H1 (cell line): ENCODE results near the gene PACSIN1. TPM values are rescaled to one million over a fixed set of nuclear protein-coding genes. Genes with fewer than 3 reads are reported as not detected.

Experiments used
- CTCF ChIA-PET: fragments of 300-600 bp; sonication (Branson Sonifier 250); formaldehyde crosslinking; loops from one replicate; lab custom pipeline; 2021; ENCODE audit not compliant: partially characterized antibody; lab: Charles Lee
- POLR2A ChIA-PET: fragments of 300-600 bp; sonication (Branson Sonifier 250); formaldehyde crosslinking; loops from one replicate; lab custom pipeline; 2021; ENCODE audit warnings: inconsistent platforms; ENCODE audit not compliant: partially characterized antibody; lab: Charles Lee
- DNase-seq, 2 experiments: peaks; one replicate each; pipeline versions ENCODE4 v3.0.0 to v3.0.0-alpha.2; 2010 to 2022; ENCODE audit warnings: low spot score in 2 of 2, low read depth in 1 of 2, mixed read lengths in 1 of 2
- FAIRE-seq: peaks from 2 replicates; lab custom pipeline; 2011; peaks lifted over from hg19 to GRCh38; lab: Jason Lieb, UNC
- H2AFZ ChIP-seq: 2 replicates; pipeline ENCODE4 v1.8.1; 2012; ENCODE audit warnings: low read length, inconsistent platforms
- H2AK5ac ChIP-seq: 2 replicates; pipeline ENCODE4 v1.6.1; 2013; ENCODE audit warnings: low read depth, low read length
- H2BK120ac ChIP-seq: replicated peaks from 2 replicates; pipeline ENCODE3; 2013; ENCODE audit warnings: low read depth, low read length, inconsistent platforms
- H2BK12ac ChIP-seq: 2 replicates; pipeline ENCODE4 v1.6.1; 2013; ENCODE audit warnings: low read depth, low read length
- H2BK15ac ChIP-seq: 2 replicates; pipeline ENCODE4 v1.6.1; 2013; ENCODE audit warnings: low read length
- H2BK20ac ChIP-seq: 2 replicates; pipeline ENCODE4 v1.6.1; 2013; ENCODE audit warnings: low read length
- H2BK5ac ChIP-seq: 2 replicates; pipeline ENCODE4 v1.6.1; 2013; ENCODE audit warnings: low read depth, low read length
- H3K14ac ChIP-seq: 2 replicates; pipeline ENCODE4 v1.6.1; 2013; ENCODE audit warnings: inconsistent platforms; ENCODE audit not compliant: insufficient read length
- H3K18ac ChIP-seq: 2 replicates; pipeline ENCODE4 v1.6.1; 2013; ENCODE audit warnings: low read length; ENCODE audit errors: extremely low read depth
- H3K23ac ChIP-seq: 2 replicates; pipeline ENCODE4 v1.6.1; 2013; ENCODE audit warnings: inconsistent platforms; ENCODE audit not compliant: insufficient read length
- H3K23me2 ChIP-seq: 2 replicates; pipeline ENCODE4 v1.6.1; 2013; ENCODE audit warnings: low read depth, low read length
- H3K27ac ChIP-seq: 2 replicates; pipeline ENCODE4 v1.6.1; 2011; ENCODE audit warnings: low read depth, low read length, inconsistent platforms
- H3K27me3 ChIP-seq, 4 experiments: replicated peaks in 1 of 4; 1 replicate in 1 of 4; 2 replicates in 3 of 4; pipeline versions ENCODE4 v1.6.1 to v1.8.1; 2011 to 2013; ENCODE audit warnings: low read length in 3 of 4, mild to moderate bottlenecking in 3 of 4, inconsistent platforms in 2 of 4, mixed read lengths in 2 of 4, moderate library complexity in 1 of 4; ENCODE audit not compliant: control insufficient read depth in 3 of 4, insufficient read depth in 3 of 4; ENCODE audit errors: extremely low read depth in 1 of 4
- H3K36me3 ChIP-seq, 4 experiments: 2 replicates each; pipeline versions ENCODE4 v1.6.1 to v1.8.1; 2011 to 2013; ENCODE audit warnings: mild to moderate bottlenecking in 4 of 4, low read length in 3 of 4, moderate library complexity in 2 of 4, control low read depth in 1 of 4, inconsistent platforms in 1 of 4; ENCODE audit not compliant: insufficient read depth in 4 of 4, control insufficient read depth in 2 of 4
- H3K4ac ChIP-seq: replicated peaks from 2 replicates; pipeline ENCODE3; 2013; ENCODE audit warnings: low read length, low read depth, mixed read lengths, inconsistent platforms; ENCODE audit not compliant: insufficient read length
- H3K4me1 ChIP-seq, 4 experiments: replicated peaks in 1 of 4; 1 replicate in 1 of 4; 2 replicates in 3 of 4; pipeline versions ENCODE4 v1.6.1 to v1.8.1; 2011 to 2013; ENCODE audit warnings: low read length in 3 of 4, inconsistent platforms in 2 of 4, mixed read lengths in 1 of 4; ENCODE audit not compliant: insufficient read depth in 4 of 4, control insufficient read depth in 3 of 4
- H3K4me2 ChIP-seq, 2 experiments: 2 replicates each; pipeline versions ENCODE4 v1.6.1 to v1.8.1; 2011 to 2013; ENCODE audit warnings: low read depth in 2 of 2, low read length in 2 of 2, control low read depth in 1 of 2, inconsistent platforms in 1 of 2, mild to moderate bottlenecking in 1 of 2; ENCODE audit not compliant: insufficient read depth in 1 of 2
- H3K4me3 ChIP-seq, 4 experiments: fragments of 200-600, 300-600 bp in 1 of 4; sonication (generic), shearing (Covaris generic), sonication (Bioruptor Twin) in 1 of 4; 2 replicates each; pipeline versions ENCODE4 v1.5.1 to v1.8.1; 2011 to 2016; ENCODE audit warnings: low read length in 4 of 4, low read depth in 3 of 4, control low read depth in 2 of 4, inconsistent platforms in 2 of 4, mild to moderate bottlenecking in 2 of 4, mixed read lengths in 1 of 4, moderate library complexity in 1 of 4; ENCODE audit not compliant: insufficient read depth in 2 of 4; ENCODE audit errors: extremely low read depth in 1 of 4
- H3K56ac ChIP-seq: replicated peaks from 2 replicates; pipeline ENCODE3; 2013; ENCODE audit warnings: low read depth, mild to moderate bottlenecking, mixed read lengths, low read length, inconsistent platforms; ENCODE audit not compliant: insufficient read length
- H3K79me1 ChIP-seq: 2 replicates; pipeline ENCODE4 v1.6.1; 2013; ENCODE audit warnings: low read depth, low read length, control low read depth
- H3K79me2 ChIP-seq, 2 experiments: 2 replicates each; pipeline versions ENCODE4 v1.6.1 to v1.8.1; 2012 to 2013; ENCODE audit warnings: low read length in 2 of 2, mild to moderate bottlenecking in 2 of 2, inconsistent platforms in 1 of 2; ENCODE audit not compliant: insufficient read depth in 2 of 2, control insufficient read depth in 1 of 2
- H3K9ac ChIP-seq, 4 experiments: replicated peaks in 1 of 4; 1 replicate in 1 of 4; 2 replicates in 3 of 4; pipeline versions ENCODE4 v1.6.1 to v1.8.1; 2011 to 2013; ENCODE audit warnings: low read depth in 3 of 4, low read length in 3 of 4, control low read depth in 2 of 4, mild to moderate bottlenecking in 2 of 4, moderate library complexity in 2 of 4, inconsistent platforms in 1 of 4; ENCODE audit errors: extremely low read depth in 1 of 4
- H3K9me3 ChIP-seq, 2 experiments: 2 replicates each; pipeline versions ENCODE4 v1.6.1 to v1.8.1; 2012 to 2013; ENCODE audit warnings: mild to moderate bottlenecking in 2 of 2, moderate library complexity in 2 of 2, control low read depth in 1 of 2, inconsistent platforms in 1 of 2, low read depth in 1 of 2, low read length in 1 of 2, mixed read lengths in 1 of 2; ENCODE audit not compliant: insufficient read depth in 2 of 2
- H4K20me1 ChIP-seq, 2 experiments: replicated peaks in 1 of 2; 2 replicates each; pipeline versions ENCODE3 to v1.8.1; 2011 to 2013; ENCODE audit warnings: inconsistent platforms in 2 of 2, low read length in 2 of 2, mild to moderate bottlenecking in 1 of 2; ENCODE audit not compliant: insufficient read depth in 2 of 2, control insufficient read depth in 1 of 2
- H4K5ac ChIP-seq: 2 replicates; pipeline ENCODE4 v1.6.1; 2013; ENCODE audit warnings: low read length, low read depth, mixed read lengths, inconsistent platforms; ENCODE audit not compliant: insufficient read length
- H4K8ac ChIP-seq: 2 replicates; pipeline ENCODE4 v1.8.0; 2013; ENCODE audit warnings: mild to moderate bottlenecking, moderate library complexity, low read length, inconsistent platforms; ENCODE audit not compliant: insufficient read depth; ENCODE audit errors: extremely low read depth
- H4K91ac ChIP-seq: replicated peaks from 2 replicates; pipeline ENCODE3; 2013; ENCODE audit warnings: low read length, mixed read lengths, inconsistent platforms; ENCODE audit not compliant: insufficient read length
- CBX5 ChIP-seq: fragments of 300-800, 300-1000 bp; sonication (generic); IDR thresholded peaks from 2 replicates; pipeline ENCODE4 v1.7.1; 2016; ENCODE audit warnings: antibody characterized with exemption, low read length, low read depth
- CTBP2 ChIP-seq: IDR thresholded peaks from 2 replicates; pipeline ENCODE4 v1.7.0; 2011; ENCODE audit warnings: borderline replicate concordance, mild to moderate bottlenecking, moderate library complexity, mixed read lengths, low read length; ENCODE audit not compliant: insufficient read depth, insufficient read length
- HDAC6 ChIP-seq: IDR thresholded peaks from one replicate; pipeline ENCODE4 v1.7.1; 2012; ENCODE audit warnings: low read depth, mild to moderate bottlenecking, inconsistent platforms, low read length, moderate library complexity
- YY1 ChIP-seq: IDR thresholded peaks from 2 replicates; pipeline ENCODE4 v1.6.1; 2011; ENCODE audit warnings: low read depth, mild to moderate bottlenecking, low read length
- WGBS, 2 experiments: shearing (Covaris generic) in 1 of 2; methylation state at CpG; one replicate each; pipeline versions ENCODE4 v1.1.6 to v1.1.7; 2013 to 2015; ENCODE audit warnings: low lambda C conversion rate in 2 of 2, mixed read lengths in 2 of 2, inconsistent platforms in 1 of 2, low coverage in 1 of 2, missing lambda C conversion rate in 1 of 2; ENCODE audit not compliant: insufficient replicate concordance in 2 of 2, insufficient coverage in 1 of 2, insufficient read length in 1 of 2; ENCODE audit errors: extremely low coverage in 1 of 2, missing lambda C conversion rate in 1 of 2; 5-methylcytosine and 5-hydroxymethylcytosine counted together
- polyA plus RNA-seq, 7 experiments: library from polyadenylated mRNA; depleted of rRNA in 3 of 7; stranded (reverse) in 5 of 7; unstranded in 2 of 7; fragments of >200 nt in 5 of 7; fragments of 200-250 nt in 2 of 7; gene quantifications; 1 replicate in 5 of 7; 2 replicates in 1 of 7; 4 replicates in 1 of 7; pipeline versions ENCODE4 v1.2.1 to v1.2.3, GENCODE V29; 2011 to 2013; ENCODE audit warnings: missing spikeins in 2 of 7, mixed read lengths in 2 of 7
- total RNA-seq: library from RNA; stranded (reverse); fragmentation: NEBNext Ultra II Directional; extraction: Animal tissue kit (Norgen Biotek cat#: 25700); gene quantifications from 2 replicates; pipeline ENCODE4 v1.2.1, GENCODE V29; 2021

PACSIN1 gene
- total and polyA plus RNA-seq, 2 of the 8 experiments (the other 6 are each of a cell fraction or from before 2014, with no cell fraction given) = 5.9 to 11.1 TPM

DNA sequence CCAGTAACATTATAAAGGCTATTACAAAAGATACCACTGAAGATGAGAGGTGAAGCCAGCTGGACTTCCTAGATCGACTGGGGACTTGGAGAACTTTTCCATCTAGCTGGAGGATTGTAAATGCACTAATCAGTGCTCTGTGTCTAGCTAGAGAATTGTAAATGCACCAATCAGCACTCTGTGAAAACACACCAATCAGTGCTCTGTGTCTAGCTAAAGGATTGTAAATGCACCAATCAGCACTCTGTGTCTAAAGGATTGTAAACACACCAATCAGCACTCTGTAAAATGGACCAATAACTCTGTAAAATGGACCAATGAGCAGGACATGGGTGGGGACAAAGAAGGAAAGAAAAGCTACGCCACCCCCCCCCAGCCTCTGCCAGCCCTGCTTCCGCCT is 26.4 kb upstream of the PACSIN1 start:
- peaks cover 12 to 16% of the 10 kb centered on the region in 2 experiments for H3K9me3 ChIP-seq
- H2BK20ac ChIP-seq = no peak overlapping the region
- no peak overlapping the region for H2BK15ac ChIP-seq
- H3K79me2 ChIP-seq = no peaks in the 10 kb centered on the region
- H4K91ac ChIP-seq = no peak overlapping the region
- H3K23ac ChIP-seq = no peak overlapping the region
- no peak overlapping the region for H2BK120ac ChIP-seq
- no peak overlapping the region for H2BK5ac ChIP-seq
- no peak overlapping the region for H3K4me2 ChIP-seq
- H2AFZ ChIP-seq = no peak overlapping the region
- no peak overlapping the region for H2AK5ac ChIP-seq
- H4K20me1 ChIP-seq = no peaks in the 10 kb centered on the region
- H3K23me2 ChIP-seq = no peaks in the 10 kb centered on the region
- H3K36me3 ChIP-seq = no peaks in the 10 kb centered on the region
- H4K8ac ChIP-seq = no peak overlapping the region
- POLR2A ChIA-PET = interaction anchor here (1.2 to 2.2 kb wide), 4 partner anchors 11 to 27 kb away, joined by 4 to 11 read pairs (median 6); partner anchors contain the start of gene RPS10
- H4K5ac ChIP-seq = no peak overlapping the region
- H3K18ac ChIP-seq = no peak overlapping the region
- no peak for TF ChIP-seq CTBP2
- no peak for TF ChIP-seq CBX5
- no peak for TF ChIP-seq HDAC6
- no peak for TF ChIP-seq YY1
- H3K27me3 ChIP-seq = no peaks in the 10 kb centered on the region
- CTCF ChIA-PET = interaction anchor here (0.8 to 4.6 kb wide), 3 partner anchors 9 to 170 kb away, joined by 4 to 15 read pairs (median 6); no protein-coding TSS in a partner anchor
- no peak overlapping the region for H3K56ac ChIP-seq
- H3K27ac ChIP-seq = no peak overlapping the region
- no peak overlapping the region for H3K9ac ChIP-seq
- 93% methylated on average over 2 of the region's 3 CpGs; no CpG with 5 or more reads in 1 of the 2 experiments for WGBS, 2 experiments
- FAIRE-seq = no peak
- no peaks in the 10 kb centered on the region for H3K4me1 ChIP-seq
- no peak overlapping the region for H3K4me3 ChIP-seq
- H3K79me1 ChIP-seq = no peaks in the 10 kb centered on the region
- H3K14ac ChIP-seq = no peak overlapping the region
- H3K4ac ChIP-seq = no peak overlapping the region
- no peak overlapping the region for H2BK12ac ChIP-seq
- DNase-seq = no peak
